GM18951 (cell line): ENCODE measurements around the gene CMSS1.

Experiments
- POLR2A ChIP-seq: IDR thresholded peaks from 4 replicates; pipeline ENCODE4 v1.6.1; 2011; ENCODE audit warnings: mild to moderate bottlenecking; ENCODE audit not compliant: insufficient read length, insufficient read depth; ENCODE audit errors: extremely low read depth
- in situ Hi-C: fragments of 300-500 bp; cut with MboI; formaldehyde crosslinking; loops from one replicate; pipeline ENCODE4 v1.12.0; 2022; ENCODE audit warnings: low sequenced_read_pairs, mixed read lengths, inconsistent platforms; ENCODE audit not compliant: unreplicated experiment

The CMSS1 gene

GRCh38 chr3:99833617-99834205 lies 16.0 kb downstream of the CMSS1 start:
- no peak for TF ChIP-seq POLR2A
- in situ Hi-C loops: loop anchor here (5.0 to 25.0 kb wide), 2 partner anchors 414 to 754 kb away; no protein-coding TSS in a partner anchor

GRCh38 chr3:99834211-99834957 lies 16.7 kb downstream of the CMSS1 start:
- no peak for TF ChIP-seq POLR2A
- in situ Hi-C loops: loop anchor here (5.0 to 25.0 kb wide), 2 partner anchors 413 to 753 kb away; no protein-coding TSS in a partner anchor

GRCh38 chr3:99836681-99837080 lies 19.0 kb downstream of the CMSS1 start:
- in situ Hi-C loops: loop anchor here (25.0 kb wide), 1 partner anchor 751 kb away; no protein-coding TSS in a partner anchor

GRCh38 chr3:99837715-99838114 lies 20.1 kb downstream of the CMSS1 start:
- in situ Hi-C loops: loop anchor here (25.0 kb wide), 1 partner anchor 750 kb away; no protein-coding TSS in a partner anchor
- no peak for TF ChIP-seq POLR2A

More at GRCh38 chr3:99836681-99837080, 19.0 kb downstream of the CMSS1 start:
- TF ChIP-seq POLR2A: no peak

GRCh38 chr3:99838755-99839154 lies 21.1 kb downstream of the CMSS1 start:
- TF ChIP-seq POLR2A: no peak
- in situ Hi-C loops: loop anchor here (25.0 kb wide), 1 partner anchor 749 kb away; no protein-coding TSS in a partner anchor

- no peak for TF ChIP-seq POLR2A
These were observed 22.0 kb downstream of the CMSS1 start for GRCh38 chr3:99839613-99840012.

GRCh38 chr3:99841949-99842348 lies 24.3 kb downstream of the CMSS1 start:
- in situ Hi-C loops: loop anchor here (10.0 to 25.0 kb wide), 2 partner anchors 213 to 745 kb away; no protein-coding TSS in a partner anchor

More at GRCh38 chr3:99839613-99840012, 22.0 kb downstream of the CMSS1 start:
- in situ Hi-C loops: loop anchor here (10.0 to 25.0 kb wide), 2 partner anchors 215 to 748 kb away; no protein-coding TSS in a partner anchor

GRCh38 chr3:99842826-99843589 lies 25.3 kb downstream of the CMSS1 start:
- no peak for TF ChIP-seq POLR2A
- in situ Hi-C loops: loop anchor here (10.0 to 25.0 kb wide), 2 partner anchors 212 to 744 kb away; no protein-coding TSS in a partner anchor

- in situ Hi-C loops: loop anchor here (10.0 to 25.0 kb wide), 2 partner anchors 211 to 744 kb away; no protein-coding TSS in a partner anchor
- no peak for TF ChIP-seq POLR2A
These were observed 26.1 kb downstream of the CMSS1 start for GRCh38 chr3:99843590-99844258.

- no peak for TF ChIP-seq POLR2A
- in situ Hi-C loops: loop anchor here (10.0 to 25.0 kb wide), 2 partner anchors 209 to 742 kb away; no protein-coding TSS in a partner anchor
These were observed 27.7 kb downstream of the CMSS1 start for GRCh38 chr3:99845331-99845730.

- in situ Hi-C loops: loop anchor here (10.0 to 25.0 kb wide), 2 partner anchors 209 to 741 kb away; no protein-coding TSS in a partner anchor
- TF ChIP-seq POLR2A: no peak
These were observed 28.3 kb downstream of the CMSS1 start for GRCh38 chr3:99845999-99846398.

GRCh38 chr3:99846477-99847160 lies 29.0 kb downstream of the CMSS1 start:
- in situ Hi-C loops: loop anchor here (10.0 to 25.0 kb wide), 2 partner anchors 208 to 741 kb away; no protein-coding TSS in a partner anchor
- TF ChIP-seq POLR2A: no peak
